Tibial nerve (tissue), 4 donors: Measurements from ENCODE around the gene OTUD5.

ENCODE experiments used
- CTCF ChIP-seq, 5 experiments: fragments of 200-600 bp in 3 of 5; fragments of 450-650 bp in 2 of 5; sonication (generic) in 3 of 5; IDR thresholded peaks; one replicate each; pipeline ENCODE4 v1.5.1; 2016 to 2019; ENCODE audit warnings: antibody characterized with exemption in 5 of 5, mild to moderate bottlenecking in 3 of 5, moderate library complexity in 2 of 5
- EP300 ChIP-seq, 2 donors: sonication (generic); formaldehyde crosslinking; IDR thresholded peaks; one replicate each; pipeline ENCODE4 v1.6.1; 2017; ENCODE audit warnings: antibody characterized with exemption in 2 of 2, mild to moderate bottlenecking in 1 of 2

GRCh38 chrX:48938721-48939425 is 18.5 kb downstream of the OTUD5 start:
- TF ChIP-seq CTCF (IDR thresholded peaks at IDR 0.05) (no peak), EP300 (IDR thresholded peaks at IDR 0.05) (no peak)
